SJSA1 (cell line): ENCODE measurements around the gene MDM1. TPM values are rescaled to one million over a fixed set of nuclear protein-coding genes. Genes with fewer than 3 reads are reported as not detected.

ENCODE experiments used
- total RNA-seq: library from RNA; depleted of rRNA; stranded (reverse); fragments of >200 nt; shearing (Covaris generic); gene quantifications from 2 replicates; pipeline ENCODE4 v1.2.3, GENCODE V29; 2014; rRNA removed

The MDM1 gene
- total RNA-seq, 1 experiment from 2014 or later = 17.1 TPM

Other genes starting within 250 kb of the MDM1 start
- not detected in 2 replicates for gene IFNG, start 172.6 kb downstream of the MDM1 start, total RNA-seq
- not detected in 2 replicates for gene IL26, start 106.6 kb downstream of the MDM1 start, total RNA-seq
- not detected in 2 replicates for gene IL22, start 78.8 kb downstream of the MDM1 start, total RNA-seq